22Rv1 (cell line): Measurements from ENCODE around the gene SH3BP5.

Experiments used
- CTCF ChIP-seq: fragments of 450-650 bp; IDR thresholded peaks from 2 replicates; pipeline ENCODE4 v1.5.1; 2017; ENCODE audit warnings: mild to moderate bottlenecking
- ZFX ChIP-seq: fragments of 450-650 bp; IDR thresholded peaks from 2 replicates; pipeline ENCODE4 v1.6.1; 2017; ENCODE audit warnings: antibody characterized with exemption, borderline replicate concordance

DNA sequence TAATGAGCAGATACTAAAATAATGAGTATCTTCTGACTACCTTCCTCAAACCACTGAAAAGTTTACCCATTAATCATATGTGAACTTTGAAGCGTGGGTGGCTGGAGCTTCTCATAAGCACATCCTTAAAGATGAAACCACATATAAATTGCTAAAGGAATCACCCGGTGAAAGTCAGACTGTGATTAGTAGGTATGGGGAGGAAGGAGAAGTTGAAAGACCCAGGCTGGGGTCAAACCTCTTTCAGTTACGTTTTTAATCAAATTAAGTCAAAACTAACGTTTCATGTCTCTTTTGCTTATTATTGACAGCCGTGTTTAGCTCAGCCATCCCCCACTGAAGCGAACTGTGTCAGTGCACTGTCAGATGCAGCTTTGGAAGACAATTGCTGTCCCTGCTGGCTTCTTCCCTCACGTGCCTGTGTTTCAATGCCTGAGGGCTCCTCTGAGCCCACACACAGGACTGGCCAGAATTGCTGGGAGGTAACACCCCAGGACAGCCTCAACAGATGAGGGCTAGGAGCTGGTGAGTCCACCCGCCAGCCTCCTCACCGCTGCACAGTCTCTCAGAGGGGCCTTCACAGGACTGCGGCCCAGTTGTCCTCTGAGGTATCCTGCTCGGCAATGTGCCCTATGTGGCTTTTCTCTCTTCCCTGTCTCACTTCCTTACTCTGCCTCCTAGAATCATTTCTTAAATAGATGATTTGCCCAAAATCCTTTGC, 29.3 kb upstream of the SH3BP5 start:
- TF ChIP-seq CTCF (no peak), ZFX (no peak)
